Liver (tissue), 9 donors: ENCODE results near the gene UMODL1. TPM values are rescaled to one million over a fixed set of nuclear protein-coding genes. Genes with fewer than 3 reads are reported as not detected.

Experiments
- DNase-seq: peaks from one replicate; pipeline ENCODE4 v3.0.0-alpha.2; 2017; ENCODE audit warnings: low spot score
- H3K27ac ChIP-seq, 2 donors: one replicate each; pipeline ENCODE4 v1.7.0; 2013; ENCODE audit warnings: inconsistent platforms in 2 of 2, low read length in 2 of 2, control low read depth in 1 of 2, low read depth in 1 of 2, mild to moderate bottlenecking in 1 of 2
- H3K27me3 ChIP-seq, 4 donors: one replicate each; pipeline versions ENCODE4 v1.6.1 to v1.7.0; 2013; ENCODE audit warnings: low read length in 3 of 4, inconsistent platforms in 1 of 4, mild to moderate bottlenecking in 1 of 4, moderate library complexity in 1 of 4; ENCODE audit not compliant: control insufficient read depth in 4 of 4, insufficient read depth in 4 of 4
- H3K36me3 ChIP-seq, 4 donors: one replicate each; pipeline versions ENCODE4 v1.6.1 to v1.7.0; 2013; ENCODE audit warnings: low read length in 3 of 4, mild to moderate bottlenecking in 3 of 4, low read depth in 1 of 4, moderate library complexity in 1 of 4; ENCODE audit not compliant: control insufficient read depth in 4 of 4, insufficient read depth in 3 of 4
- H3K4me1 ChIP-seq, 4 donors: one replicate each; pipeline versions ENCODE4 v1.6.1 to v1.7.0; 2013; ENCODE audit warnings: low read length in 3 of 4, mild to moderate bottlenecking in 3 of 4, moderate library complexity in 1 of 4; ENCODE audit not compliant: control insufficient read depth in 4 of 4, insufficient read depth in 4 of 4
- H3K4me3 ChIP-seq, 3 donors: one replicate each; pipeline versions ENCODE4 v1.6.1 to v1.7.0; 2013; ENCODE audit warnings: low read length in 3 of 3, control low read depth in 1 of 3, low read depth in 1 of 3, mild to moderate bottlenecking in 1 of 3
- H3K9ac ChIP-seq, 2 donors: one replicate each; pipeline ENCODE4 v1.7.0; 2013; ENCODE audit warnings: low read length in 2 of 2, mild to moderate bottlenecking in 2 of 2, moderate library complexity in 2 of 2, control low read depth in 1 of 2, low read depth in 1 of 2
- H3K9me3 ChIP-seq, 4 donors: one replicate each; pipeline versions ENCODE4 v1.6.1 to v1.7.0; 2013; ENCODE audit warnings: low read length in 3 of 4; ENCODE audit not compliant: control insufficient read depth in 4 of 4
- CTCF ChIP-seq: fragments of 150-350 bp; IDR thresholded peaks from 2 replicates; pipeline ENCODE4 v1.5.1; 2017; ENCODE audit warnings: improper control_type of control experiment, low read depth, low read length; ENCODE audit not compliant: missing input control
- EGR1 ChIP-seq, 2 donors: IDR thresholded peaks; 2 replicates each; pipeline ENCODE4 v1.6.1; 2016 to 2018; ENCODE audit warnings: antibody characterized with exemption in 2 of 2, low read depth in 2 of 2
- FOXA1 ChIP-seq: IDR thresholded peaks from 2 replicates; pipeline ENCODE4 v1.6.1; 2016; ENCODE audit warnings: antibody characterized with exemption
- FOXA2 ChIP-seq: IDR thresholded peaks from 2 replicates; pipeline ENCODE4 v1.6.1; 2016; ENCODE audit warnings: antibody characterized with exemption
- GABPA ChIP-seq, 2 donors: IDR thresholded peaks in 1 of 2; conservative IDR thresholded peaks in 1 of 2; 2 replicates each; pipeline ENCODE4 v1.6.1; 2016; ENCODE audit warnings: antibody characterized with exemption in 2 of 2, mild to moderate bottlenecking in 1 of 2, moderate library complexity in 1 of 2
- HNF4A ChIP-seq, 2 donors: conservative IDR thresholded peaks; 2 replicates each; pipeline ENCODE4 v1.6.1; 2016; ENCODE audit warnings: antibody characterized with exemption in 2 of 2, mild to moderate bottlenecking in 2 of 2
- HNF4G ChIP-seq: IDR thresholded peaks from 2 replicates; pipeline ENCODE4 v1.6.1; 2016; ENCODE audit warnings: antibody characterized with exemption
- MAX ChIP-seq: IDR thresholded peaks from 2 replicates; pipeline ENCODE4 v1.6.1; 2016; ENCODE audit warnings: antibody characterized with exemption
- NR2F2 ChIP-seq: IDR thresholded peaks from 2 replicates; pipeline ENCODE4 v1.6.1; 2016; ENCODE audit warnings: antibody characterized with exemption
- RAD21 ChIP-seq, 2 donors: IDR thresholded peaks; 2 replicates each; pipeline ENCODE4 v1.6.1; 2016; ENCODE audit warnings: antibody characterized with exemption in 2 of 2, mild to moderate bottlenecking in 2 of 2
- REST ChIP-seq: IDR thresholded peaks from 2 replicates; pipeline ENCODE4 v1.6.1; 2016; ENCODE audit warnings: antibody characterized with exemption, mild to moderate bottlenecking
- RXRA ChIP-seq, 2 donors: IDR thresholded peaks; 2 replicates each; pipeline ENCODE4 v1.6.1; 2017 to 2018; ENCODE audit warnings: antibody characterized with exemption in 2 of 2, mild to moderate bottlenecking in 1 of 2
- SP1 ChIP-seq: IDR thresholded peaks from 2 replicates; pipeline ENCODE4 v1.6.1; 2018; ENCODE audit warnings: antibody characterized with exemption, mild to moderate bottlenecking
- TAF1 ChIP-seq: conservative IDR thresholded peaks from 2 replicates; pipeline ENCODE4 v1.6.1; 2016; ENCODE audit warnings: antibody characterized with exemption, mild to moderate bottlenecking
- WGBS: extraction: QIAGEN DNeasy Blood & Tissue Kit; methylation state at CpG from one replicate; pipeline ENCODE4 v1.1.7; 2013; 5-methylcytosine and 5-hydroxymethylcytosine counted together
- polyA plus RNA-seq, 2 donors: library from polyadenylated mRNA; stranded (reverse) in 1 of 2; unstranded in 1 of 2; fragments of 200-250 nt in 1 of 2; fragments of >200 nt in 1 of 2; fragmentation: Nextera tagmentation in 1 of 2; extraction: Ambion mirVana in 1 of 2; gene quantifications; one replicate each; pipeline versions ENCODE4 v1.2.1 to v1.2.3, GENCODE V29; 2013 to 2015
- total RNA-seq, 2 donors: library from RNA; depleted of rRNA; stranded (reverse); fragments of >200 nt; gene quantifications; one replicate each; pipeline ENCODE4 v1.2.3, GENCODE V29; 2014
- TF ChIP-seq, protein P1 (sequence below): IDR thresholded peaks from 2 replicates; pipeline ENCODE4 v1.6.1; 2016; ENCODE audit warnings: antibody characterized with exemption
- donor health status: healthy.
- donor health status: healthy.
- donor health status: healthy.
- donor health status: healthy.
- donor health status: healthy.

Gene UMODL1
- total and polyA plus RNA-seq, 4 donors: 0.08 to 0.14 (median 0.08) TPM; not detected in 1

DNA sequence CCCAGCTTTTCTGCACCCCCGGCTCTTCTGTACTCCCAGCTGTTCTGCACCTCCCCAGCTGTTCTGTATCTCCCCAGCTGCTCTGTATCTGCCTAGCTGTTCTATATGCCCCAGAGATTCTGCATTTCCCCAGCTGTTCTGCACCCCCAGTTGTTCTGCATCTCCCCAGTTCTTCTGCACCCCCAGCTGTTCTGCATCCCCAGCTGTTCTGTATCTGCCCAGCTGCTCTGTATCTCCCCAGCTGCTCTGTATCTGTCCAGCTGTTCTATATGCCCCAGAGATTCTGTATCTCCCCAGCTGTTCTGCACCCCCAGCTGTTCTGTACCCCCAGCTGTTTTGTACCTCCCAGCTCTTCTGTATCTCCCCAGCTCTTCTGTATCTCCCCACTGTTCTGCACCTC, 41.1 kb downstream of the UMODL1 start:
- Histone ChIP-seq H3K27me3 (peaks cover 0 to 3% (median 0%) of the 10 kb centered on the region in 4 donors), H3K9ac (no peak overlapping the region), H3K4me1 (peaks cover 0 to 2% (median under 1%) of the 10 kb centered on the region in 4 donors), H3K27ac (no peak overlapping the region), H3K4me3 (no peak overlapping the region), H3K9me3 (no peaks in the 10 kb centered on the region), H3K36me3 (no peaks in the 10 kb centered on the region)
- WGBS: 90% methylated on average over 1 of the region's 1 CpG
- DNase-seq: no peak
- TF ChIP-seq EGR1 (IDR thresholded peaks at IDR 0.05; ENCODE audit: low read depth in 2 of 2) (no peak), MAX (no peak), GABPA (IDR thresholded peaks at IDR 0.05 in 1 of 2, conservative IDR thresholded peaks at IDR 0.05 in 1 of 2) (no peak), REST (no peak), SP1 (no peak), RAD21 (IDR thresholded peaks at IDR 0.05) (no peak), FOXA2 (no peak)
- TF ChIP-seq, protein P1, sequence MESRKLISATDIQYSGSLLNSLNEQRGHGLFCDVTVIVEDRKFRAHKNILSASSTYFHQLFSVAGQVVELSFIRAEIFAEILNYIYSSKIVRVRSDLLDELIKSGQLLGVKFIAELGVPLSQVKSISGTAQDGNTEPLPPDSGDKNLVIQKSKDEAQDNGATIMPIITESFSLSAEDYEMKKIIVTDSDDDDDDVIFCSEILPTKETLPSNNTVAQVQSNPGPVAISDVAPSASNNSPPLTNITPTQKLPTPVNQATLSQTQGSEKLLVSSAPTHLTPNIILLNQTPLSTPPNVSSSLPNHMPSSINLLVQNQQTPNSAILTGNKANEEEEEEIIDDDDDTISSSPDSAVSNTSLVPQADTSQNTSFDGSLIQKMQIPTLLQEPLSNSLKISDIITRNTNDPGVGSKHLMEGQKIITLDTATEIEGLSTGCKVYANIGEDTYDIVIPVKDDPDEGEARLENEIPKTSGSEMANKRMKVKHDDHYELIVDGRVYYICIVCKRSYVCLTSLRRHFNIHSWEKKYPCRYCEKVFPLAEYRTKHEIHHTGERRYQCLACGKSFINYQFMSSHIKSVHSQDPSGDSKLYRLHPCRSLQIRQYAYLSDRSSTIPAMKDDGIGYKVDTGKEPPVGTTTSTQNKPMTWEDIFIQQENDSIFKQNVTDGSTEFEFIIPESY: no peak

GRCh38 chr21:42112857-42113256, 41.7 kb downstream of the UMODL1 start:
- TF ChIP-seq, protein P1: no peak
- TF ChIP-seq NR2F2: no peak
- no peak for TF ChIP-seq EGR1 (IDR thresholded peaks at IDR 0.05; ENCODE audit: low read depth in 2 of 2)
- no peak for TF ChIP-seq HNF4G
- no peak for TF ChIP-seq TAF1
- TF ChIP-seq REST: no peak
- no peak for TF ChIP-seq RXRA (IDR thresholded peaks at IDR 0.05)
- TF ChIP-seq RAD21 (IDR thresholded peaks at IDR 0.05): no peak
- TF ChIP-seq CTCF: no peak
- no peak for TF ChIP-seq HNF4A (conservative IDR thresholded peaks at IDR 0.05)
- no peak for TF ChIP-seq SP1
- TF ChIP-seq FOXA1: no peak
- no peak for TF ChIP-seq MAX
- Histone ChIP-seq H3K9me3 (no peaks in the 10 kb centered on the region), H3K9ac (no peak overlapping the region), H3K27me3 (peaks cover 0 to 3% (median 0%) of the 10 kb centered on the region in 4 donors), H3K36me3 (no peaks in the 10 kb centered on the region), H3K27ac (no peak overlapping the region), H3K4me1 (peaks cover 0 to 3% (median under 1%) of the 10 kb centered on the region in 4 donors), H3K4me3 (no peak overlapping the region)
- DNase-seq: no peak
- WGBS: 68% methylated on average over 4 of the region's 4 CpGs
